ENCODE measurements around the gene RGL3.
"Not testable (repeated sequence)": the region's sequence is repeated elsewhere in the genome, so short reads cannot be mapped to it uniquely, and the experiment has no call there.

Gene RGL3

GRCh38 chr19:11421371-11422098 lies 2.4 kb upstream of the RGL3 start:
- no peak for DNase-seq (ENCODE audit: low read depth)

- no peak for DNase-seq (ENCODE audit: low read depth)
Measured at GRCh38 chr19:11420429-11421370, 1.6 kb upstream of the RGL3 start.

- DNase-seq (ENCODE audit: low read depth) = no peak
Measured at GRCh38 chr19:11418094-11418548, 993 bp downstream of the RGL3 start.

- no peak for DNase-seq (ENCODE audit: low read depth)
Measured at GRCh38 chr19:11416346-11417052, 2.6 kb downstream of the RGL3 start.

- no peak for DNase-seq (ENCODE audit: low read depth)
Measured at GRCh38 chr19:11414544-11414943, 4.6 kb downstream of the RGL3 start.

- DNase-seq (ENCODE audit: low read depth) = peak; percentile 15
Measured at GRCh38 chr19:11410682-11411081, 8.4 kb downstream of the RGL3 start.

GRCh38 chr19:11408591-11408990 lies 10.5 kb downstream of the RGL3 start:
- no peak for DNase-seq (ENCODE audit: low read depth)

- not testable (repeated sequence) for DNase-seq (ENCODE audit: low read depth)
Measured at GRCh38 chr19:11406703-11407236, 12.3 kb downstream of the RGL3 start.

- no peak for DNase-seq (ENCODE audit: low read depth)
Measured at GRCh38 chr19:11405846-11406643, 13.1 kb downstream of the RGL3 start.

GRCh38 chr19:11404588-11405222 lies 14.4 kb downstream of the RGL3 start:
- DNase-seq (ENCODE audit: low read depth) = no peak

- no peak for DNase-seq (ENCODE audit: low read depth)
Measured at GRCh38 chr19:11401808-11402543, 17.1 kb downstream of the RGL3 start.

- DNase-seq (ENCODE audit: low read depth) = no peak
Measured at GRCh38 chr19:11400798-11401197, 18.3 kb downstream of the RGL3 start.

- no peak for DNase-seq (ENCODE audit: low read depth)
Measured at GRCh38 chr19:11399667-11400066, 19.4 kb downstream of the RGL3 start.

- DNase-seq (ENCODE audit: low read depth) = no peak
Measured at GRCh38 chr19:11397089-11397610, 22.0 kb downstream of the RGL3 start.

GRCh38 chr19:11390933-11391680 lies 28.0 kb downstream of the RGL3 start:
- no peak for DNase-seq (ENCODE audit: low read depth)

- no peak for DNase-seq (ENCODE audit: low read depth)
Measured at GRCh38 chr19:11390359-11390758, 28.8 kb downstream of the RGL3 start.

- no peak for DNase-seq (ENCODE audit: low read depth)
Measured at GRCh38 chr19:11387162-11388034, 31.7 kb downstream of the RGL3 start.

- no peak for DNase-seq (ENCODE audit: low read depth)
Measured at GRCh38 chr19:11384778-11385129, 34.4 kb downstream of the RGL3 start.

All from HS-5 (cell line).